ENCODE measurements around the gene RAD23A.
A peak's percentile ranks its signal among the peaks of the same experiment; 100 is the strongest.

RAD23A gene

DNA sequence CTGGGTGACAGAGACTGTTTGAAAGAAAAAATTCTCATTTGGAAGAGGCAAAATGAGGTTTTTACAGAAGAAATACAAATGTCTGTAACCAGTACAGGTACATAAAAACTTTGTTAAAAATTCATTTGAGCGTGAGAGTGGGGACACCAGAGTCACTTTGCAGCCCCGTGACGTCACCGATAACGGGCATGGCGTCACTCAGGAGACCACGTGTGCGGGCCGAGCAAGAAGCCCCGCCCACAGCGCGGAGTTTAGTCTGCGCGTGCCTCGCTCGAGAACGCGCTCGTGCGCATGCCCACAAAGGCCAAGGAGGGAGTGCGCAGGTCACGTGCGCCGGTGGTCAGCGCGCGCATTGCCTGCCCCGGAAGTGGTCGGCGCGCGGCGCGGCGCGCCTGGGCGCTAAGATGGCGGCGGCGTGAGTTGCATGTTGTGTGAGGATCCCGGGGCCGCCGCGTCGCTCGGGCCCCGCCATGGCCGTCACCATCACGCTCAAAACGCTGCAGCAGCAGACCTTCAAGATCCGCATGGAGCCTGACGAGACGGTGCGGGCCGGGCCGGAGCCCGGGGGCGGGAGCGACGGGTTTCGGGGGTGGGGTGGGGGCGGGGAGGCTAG lies at the start of gene RAD23A:
TSS of gene RAD23A (plus strand) at position 384 of the 613 bp plus-strand sequence. CDS start at position 471, 87 bp downstream.
- peak within 1 kb of the TSS; percentile 72 for H3K4me3 ChIP-seq (replicated peaks; ENCODE audit: low read depth, low read length)
- DNase-seq (ENCODE audit: low read depth) = peak; percentile 99
- TF ChIP-seq CTCF (IDR thresholded peaks at IDR 0.05; ENCODE audit: low read length, missing control alignments) = no peak

DNA sequence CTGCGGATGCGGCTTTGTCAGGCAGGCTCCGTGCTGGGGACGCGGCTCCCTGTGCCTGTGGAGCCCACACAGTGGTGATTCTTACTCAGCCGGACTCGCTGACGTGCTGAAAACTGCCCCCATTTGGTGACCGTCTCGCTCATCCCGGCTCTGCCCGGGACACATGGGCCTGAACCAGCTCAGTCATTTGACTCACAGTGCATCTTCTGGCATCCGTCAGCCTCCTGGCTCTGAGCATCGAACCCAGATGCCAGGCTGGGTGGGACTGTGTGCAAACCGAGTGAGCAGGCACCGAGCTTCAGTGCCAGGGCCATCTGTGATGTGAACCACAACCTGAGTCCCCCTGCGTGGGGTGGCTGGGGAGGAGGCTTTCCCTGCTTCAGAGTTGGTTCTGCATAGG lies 49.2 kb upstream of the RAD23A start:
- no peak overlapping the region for H3K4me3 ChIP-seq (replicated peaks; ENCODE audit: low read depth, low read length)
- no peak for DNase-seq (ENCODE audit: low read depth)
- no peak for TF ChIP-seq CTCF (IDR thresholded peaks at IDR 0.05; ENCODE audit: low read length, missing control alignments)

DNA sequence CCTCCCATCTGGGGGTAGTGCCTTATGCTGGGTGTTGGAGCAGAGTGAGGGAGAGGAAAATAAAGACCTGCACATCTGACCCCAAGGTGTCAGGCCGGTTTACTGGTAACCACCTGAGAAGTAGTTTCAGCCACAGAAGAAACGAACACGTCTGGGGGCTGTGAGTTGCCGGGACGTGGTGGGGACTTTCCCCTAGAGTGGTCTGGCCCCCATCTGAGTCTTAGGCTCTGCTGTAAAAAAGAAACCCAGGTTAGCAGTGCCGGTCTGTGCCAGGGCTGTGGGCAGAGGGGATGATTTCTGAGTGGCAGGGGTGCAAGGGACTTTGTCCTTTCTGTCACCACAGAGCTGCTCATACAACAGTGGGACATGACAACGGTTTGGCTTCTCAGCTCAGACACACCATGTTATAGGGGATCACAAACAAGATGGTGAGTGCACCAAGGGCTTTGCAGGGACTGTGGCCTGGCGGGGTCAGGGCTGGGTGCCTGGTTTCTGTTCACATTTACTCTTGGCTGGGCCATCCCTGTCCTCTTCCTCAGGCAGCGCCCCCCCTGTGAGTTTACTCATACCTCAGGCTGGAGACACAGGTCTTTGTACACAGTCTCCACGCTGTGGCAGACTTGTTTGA lies 45.7 kb upstream of the RAD23A start:
- H3K4me3 ChIP-seq (replicated peaks; ENCODE audit: low read depth, low read length) = no peak overlapping the region
- no peak for DNase-seq (ENCODE audit: low read depth)
- no peak for TF ChIP-seq CTCF (IDR thresholded peaks at IDR 0.05; ENCODE audit: low read length, missing control alignments)

- no peak for TF ChIP-seq CTCF (IDR thresholded peaks at IDR 0.05; ENCODE audit: low read length, missing control alignments)
- no peak for DNase-seq (ENCODE audit: low read depth)
- H3K4me3 ChIP-seq (replicated peaks; ENCODE audit: low read depth, low read length) = no peak overlapping the region
These were observed 38.5 kb upstream of the RAD23A start for GRCh38 chr19:12907166-12907565.

- DNase-seq (ENCODE audit: low read depth) = no peak
- no peak overlapping the region for H3K4me3 ChIP-seq (replicated peaks; ENCODE audit: low read depth, low read length)
- no peak for TF ChIP-seq CTCF (IDR thresholded peaks at IDR 0.05; ENCODE audit: low read length, missing control alignments)
These were observed 33.1 kb upstream of the RAD23A start for GRCh38 chr19:12912571-12912970.

- no peak for TF ChIP-seq CTCF (IDR thresholded peaks at IDR 0.05; ENCODE audit: low read length, missing control alignments)
- DNase-seq (ENCODE audit: low read depth) = peak; percentile 83
- no peak overlapping the region for H3K4me3 ChIP-seq (replicated peaks; ENCODE audit: low read depth, low read length)
These were observed 32.6 kb upstream of the RAD23A start for GRCh38 chr19:12913011-12913561.
